Measurements from ENCODE around the gene FLII.

The FLII gene

GRCh38 chr17:18260332-18261145 is 2.0 kb upstream of the FLII start, which contains the start of gene MIEF2:
Gene MIEF2, plus strand, starts transcription at chr17:18260662. Its CDS starts 2,059 bp downstream, at chr17:18262721.
- DNase-seq: peak; percentile 95

GRCh38 chr17:18259621-18260331 is 1.2 kb upstream of the FLII start:
- no peak for DNase-seq

- peak; percentile 41 for DNase-seq
These were observed 569 bp downstream of the FLII start for GRCh38 chr17:18257982-18258355.

- DNase-seq: no peak
These were observed 1.1 kb downstream of the FLII start for GRCh38 chr17:18257268-18257981.

- DNase-seq: no peak
These were observed 1.8 kb downstream of the FLII start for GRCh38 chr17:18256776-18257175.

GRCh38 chr17:18256351-18256750 is 2.2 kb downstream of the FLII start:
- DNase-seq: no peak

GRCh38 chr17:18254888-18255649 is 3.5 kb downstream of the FLII start:
- DNase-seq: no peak

- no peak for DNase-seq
These were observed 4.4 kb downstream of the FLII start for GRCh38 chr17:18253947-18254821.

- DNase-seq: no peak
These were observed 5.2 kb downstream of the FLII start for GRCh38 chr17:18253187-18253884.

GRCh38 chr17:18252160-18252559 is 6.4 kb downstream of the FLII start:
- DNase-seq: no peak

GRCh38 chr17:18251204-18251603 is 7.3 kb downstream of the FLII start:
- DNase-seq: no peak

- no peak for DNase-seq
These were observed 7.8 kb downstream of the FLII start for GRCh38 chr17:18250708-18251107.

- no peak for DNase-seq
These were observed 8.3 kb downstream of the FLII start for GRCh38 chr17:18250259-18250658.

GRCh38 chr17:18248811-18249210 is 9.7 kb downstream of the FLII start:
- no peak for DNase-seq

- DNase-seq: peak; percentile 66
These were observed 10.2 kb downstream of the FLII start for GRCh38 chr17:18248300-18248731.

GRCh38 chr17:18247613-18248001 is 10.9 kb downstream of the FLII start:
- DNase-seq: no peak

- peak; percentile 28 for DNase-seq
These were observed 11.5 kb downstream of the FLII start for GRCh38 chr17:18246880-18247612.

GRCh38 chr17:18246109-18246725 is 12.3 kb downstream of the FLII start:
- no peak for DNase-seq

- no peak for DNase-seq
These were observed 13.3 kb downstream of the FLII start for GRCh38 chr17:18245038-18245776.

All from activated naive CD4-positive, alpha-beta T cell treated with anti-CD3 and anti-CD28 coated beads, Interleukin-2, amount 50 U/mL, for 16 hours (primary cell).